Kidney epithelial cell (primary cell): ENCODE data around the gene DEFB125. TPM values are rescaled to one million over a fixed set of nuclear protein-coding genes. Genes with fewer than 3 reads are reported as not detected.

Source experiments
- DNase-seq: peaks from one replicate; pipeline ENCODE4 v3.0.0-alpha.2; 2010; ENCODE audit warnings: low read depth
- H3K27me3 ChIP-seq: 2 replicates; pipeline ENCODE4 v1.6.0; 2011; ENCODE audit warnings: low read length; ENCODE audit not compliant: control insufficient read depth, insufficient read depth
- H3K36me3 ChIP-seq: 2 replicates; pipeline ENCODE4 v1.5.1; 2011; ENCODE audit warnings: low read length; ENCODE audit not compliant: control insufficient read depth, insufficient read depth
- H3K4me3 ChIP-seq: 2 replicates; pipeline ENCODE4 v1.5.1; 2011; ENCODE audit warnings: low read depth, mild to moderate bottlenecking, control low read depth, low read length
- total RNA-seq: library from RNA; depleted of rRNA; stranded (reverse); fragments of >200 nt; gene quantifications from 2 replicates; pipeline ENCODE4 v1.2.3, GENCODE V29; 2015
- TF ChIP-seq, protein P1 (sequence below): IDR thresholded peaks from 2 replicates; pipeline ENCODE4 v1.5.1; 2011; ENCODE audit warnings: mild to moderate bottlenecking, moderate library complexity, low read length, control low read depth, inconsistent platforms; ENCODE audit not compliant: insufficient read depth, poor library complexity, severe bottlenecking

The DEFB125 gene
- total RNA-seq, 1 donor from 2014 or later = not detected

DNA sequence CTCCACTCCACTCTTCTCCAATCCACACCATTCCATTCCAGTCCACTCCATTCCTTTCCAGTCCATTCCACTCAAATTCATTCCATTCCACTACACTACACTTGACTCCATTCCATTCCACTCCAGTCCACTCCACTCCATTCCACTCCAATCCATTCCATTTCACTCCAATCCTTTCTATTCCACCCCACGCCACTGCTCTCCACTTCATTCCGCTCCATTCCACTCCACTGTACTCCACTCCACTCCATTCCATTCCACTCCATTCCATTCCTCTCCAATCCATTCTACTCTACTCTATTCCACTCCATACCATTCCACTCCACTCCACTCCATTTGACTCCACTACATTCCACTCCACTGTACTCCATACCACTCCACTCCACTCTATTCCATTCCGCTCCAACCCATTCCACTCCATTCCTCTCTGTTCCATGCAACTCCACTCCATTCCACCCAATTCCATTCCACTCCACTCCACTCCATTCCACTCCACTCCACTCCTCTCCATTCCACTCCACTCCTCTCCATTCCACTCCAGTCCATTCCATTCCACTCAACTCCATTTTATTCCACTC is 23.4 kb upstream of the DEFB125 start:
- TF ChIP-seq, protein P1, sequence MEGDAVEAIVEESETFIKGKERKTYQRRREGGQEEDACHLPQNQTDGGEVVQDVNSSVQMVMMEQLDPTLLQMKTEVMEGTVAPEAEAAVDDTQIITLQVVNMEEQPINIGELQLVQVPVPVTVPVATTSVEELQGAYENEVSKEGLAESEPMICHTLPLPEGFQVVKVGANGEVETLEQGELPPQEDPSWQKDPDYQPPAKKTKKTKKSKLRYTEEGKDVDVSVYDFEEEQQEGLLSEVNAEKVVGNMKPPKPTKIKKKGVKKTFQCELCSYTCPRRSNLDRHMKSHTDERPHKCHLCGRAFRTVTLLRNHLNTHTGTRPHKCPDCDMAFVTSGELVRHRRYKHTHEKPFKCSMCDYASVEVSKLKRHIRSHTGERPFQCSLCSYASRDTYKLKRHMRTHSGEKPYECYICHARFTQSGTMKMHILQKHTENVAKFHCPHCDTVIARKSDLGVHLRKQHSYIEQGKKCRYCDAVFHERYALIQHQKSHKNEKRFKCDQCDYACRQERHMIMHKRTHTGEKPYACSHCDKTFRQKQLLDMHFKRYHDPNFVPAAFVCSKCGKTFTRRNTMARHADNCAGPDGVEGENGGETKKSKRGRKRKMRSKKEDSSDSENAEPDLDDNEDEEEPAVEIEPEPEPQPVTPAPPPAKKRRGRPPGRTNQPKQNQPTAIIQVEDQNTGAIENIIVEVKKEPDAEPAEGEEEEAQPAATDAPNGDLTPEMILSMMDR = no peak
- no peaks in the 10 kb centered on the region for H3K36me3 ChIP-seq
- no peaks in the 10 kb centered on the region for H3K27me3 ChIP-seq
- no peak overlapping the region for H3K4me3 ChIP-seq
- no peak for DNase-seq

DNA sequence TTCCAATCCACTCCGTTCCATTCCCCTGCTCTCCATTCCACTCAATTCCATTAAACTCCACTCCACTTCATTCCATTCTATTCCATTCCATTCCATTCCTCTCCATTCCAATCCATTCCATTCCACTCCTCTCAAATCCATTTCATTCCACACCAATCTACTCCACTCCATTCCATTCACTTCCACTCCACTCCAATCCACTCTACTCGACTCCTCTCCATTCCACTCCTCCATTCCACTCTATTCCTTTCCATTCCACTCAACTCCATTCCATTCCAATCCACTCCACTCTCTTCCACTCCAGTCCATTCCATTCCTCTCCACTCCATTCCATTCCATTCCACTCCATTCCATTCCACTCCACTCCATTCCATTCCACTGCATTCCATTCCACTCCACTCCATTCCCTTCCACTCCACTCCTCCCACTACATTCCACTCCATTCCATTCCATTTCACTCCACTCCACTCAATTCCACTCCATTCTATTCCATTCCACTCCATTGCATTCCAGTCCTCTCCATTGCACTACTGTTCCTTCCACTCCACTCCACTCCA is 22.6 kb upstream of the DEFB125 start:
- no peak for DNase-seq
- H3K36me3 ChIP-seq = no peaks in the 10 kb centered on the region
- no peak overlapping the region for H3K4me3 ChIP-seq
- H3K27me3 ChIP-seq = no peaks in the 10 kb centered on the region
- TF ChIP-seq, protein P1 = no peak

DNA sequence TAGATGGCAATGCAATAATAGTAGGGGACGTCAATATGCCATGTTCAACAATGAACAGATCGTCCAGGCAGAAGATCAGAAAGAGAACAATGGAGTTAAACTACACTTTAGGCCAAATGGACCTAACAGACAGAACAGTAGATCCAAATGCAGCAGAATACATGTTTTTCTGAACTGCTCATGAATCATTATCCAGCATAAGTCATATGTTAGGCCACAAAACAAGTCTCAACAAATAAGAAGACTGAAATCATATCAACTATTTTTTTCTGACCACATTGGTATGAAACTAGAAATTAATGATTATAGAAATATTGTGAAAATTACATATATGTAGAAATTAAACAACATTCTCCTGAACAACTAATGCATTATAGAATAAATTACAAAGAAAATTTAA is 10.2 kb upstream of the DEFB125 start:
- no peak overlapping the region for H3K4me3 ChIP-seq
- DNase-seq = no peak
- TF ChIP-seq, protein P1 = no peak

GRCh38 chr20:78338-78737 is 9.1 kb upstream of the DEFB125 start:
- TF ChIP-seq, protein P1 = no peak
- DNase-seq = no peak

More for the DNA sequence above, 10.2 kb upstream of the DEFB125 start:
- Histone ChIP-seq H3K27me3 (peaks cover 4% of the 10 kb centered on the region), H3K36me3 (no peaks in the 10 kb centered on the region)

GRCh38 chr20:79565-79964 is 7.9 kb upstream of the DEFB125 start:
- no peak for DNase-seq
- Histone ChIP-seq H3K4me3 (no peak overlapping the region), H3K36me3 (no peaks in the 10 kb centered on the region), H3K27me3 (peaks cover 2% of the 10 kb centered on the region)
- TF ChIP-seq, protein P1 = no peak

More at GRCh38 chr20:78338-78737, 9.1 kb upstream of the DEFB125 start:
- Histone ChIP-seq H3K4me3 (no peak overlapping the region), H3K27me3 (peaks cover 4% of the 10 kb centered on the region), H3K36me3 (no peaks in the 10 kb centered on the region)

- H3K36me3 ChIP-seq = no peaks in the 10 kb centered on the region
- TF ChIP-seq, protein P1 = no peak
- DNase-seq = peak; percentile 16
- H3K27me3 ChIP-seq = no peaks in the 10 kb centered on the region
- no peak overlapping the region for H3K4me3 ChIP-seq
These were observed 3.2 kb downstream of the DEFB125 start for GRCh38 chr20:90651-91050.
